Measurements from ENCODE around the gene KRTAP10-9. TPM values are rescaled to one million over a fixed set of nuclear protein-coding genes. Genes with fewer than 3 reads are reported as not detected.

The KRTAP10-9 gene
- total RNA-seq (2013) = not detected
- not detected for polyA plus RNA-seq
- not detected in 2 replicates for polyA minus RNA-seq
- 0 to 0.23 (median 0) reads per million in 11 experiments for total RNA-seq

GRCh38 chr21:44626673-44627143, at the start of gene KRTAP10-9:
Gene KRTAP10-9, plus strand, starts transcription at chr21:44627093. Its CDS starts 79 bp downstream, at chr21:44627172.
- TF ChIP-seq CTCF (IDR thresholded peaks at IDR 0.05) = no peak
- Mint-ChIP-seq H3K27ac (peak within 1 kb of the TSS in 1 of 7 donors; percentile 25), H3K4me1 (no peaks in the 10 kb centered on the region), H3K9me3 (peaks cover 42 to 64% (median 55%) of the 10 kb centered on the region in 7 donors), H3K27me3 (ENCODE audit: low read depth in 3 of 3) (peaks cover 7 to 14% (median 10%) of the 10 kb centered on the region in 3 donors), H3K36me3 (no peaks in the 10 kb centered on the region), H3K4me3 (no peak within 1 kb of the TSS)
- H2AFZ ChIP-seq (ENCODE audit: insufficient read depth, low read depth, low read length, poor library complexity, severe bottlenecking) = no peak within 1 kb of the TSS
- no peak for DNase-seq
- H3K9me3 ChIP-seq (replicated peaks in 1 of 2; ENCODE audit: control insufficient read depth in 1 of 2, insufficient read depth in 1 of 2, low read length in 2 of 2) = peaks cover 38% of the 10 kb centered on the region in 2 donors
- H3K4me2 ChIP-seq (replicated peaks; ENCODE audit: extremely low read depth, low read length, poor library complexity, severe bottlenecking) = no peak within 1 kb of the TSS
- intact Hi-C loops (cut with micrococcal nuclease) = no loop called here
- WGBS (ENCODE audit: insufficient coverage) = 44% methylated on average over 5 of the region's 7 CpGs
- H3K27ac ChIP-seq (ENCODE audit: low read depth in 1 of 2, low read length in 2 of 2) = no peak within 1 kb of the TSS
- no peaks in the 10 kb centered on the region for H3K4me1 ChIP-seq (ENCODE audit: control insufficient read depth in 1 of 2, insufficient read depth in 2 of 2, low read length in 2 of 2)
- H3K4me3 ChIP-seq (replicated peaks in 1 of 3; ENCODE audit: low read depth in 2 of 3, low read length in 3 of 3) = no peak within 1 kb of the TSS
- H3K9ac ChIP-seq (ENCODE audit: insufficient read depth, low read length, poor library complexity, severe bottlenecking) = no peak within 1 kb of the TSS
- no peaks in the 10 kb centered on the region for H3K79me2 ChIP-seq (ENCODE audit: insufficient read depth, low read length)
- H4K20me1 ChIP-seq (ENCODE audit: insufficient read depth, low read length) = no peaks in the 10 kb centered on the region
- no peaks in the 10 kb centered on the region for H3K36me3 ChIP-seq (replicated peaks in 1 of 2; ENCODE audit: control insufficient read depth in 1 of 2, insufficient read depth in 2 of 2, low read length in 2 of 2)
- H3K27me3 ChIP-seq (ENCODE audit: control insufficient read depth in 2 of 2, insufficient read depth in 2 of 2, low read length in 2 of 2) = no peaks in the 10 kb centered on the region

- Histone ChIP-seq H3K4me2 (replicated peaks; ENCODE audit: extremely low read depth, low read length, poor library complexity, severe bottlenecking) (no peak overlapping the region), H3K4me1 (ENCODE audit: control insufficient read depth in 1 of 2, insufficient read depth in 2 of 2, low read length in 2 of 2) (no peaks in the 10 kb centered on the region), H3K27ac (ENCODE audit: low read depth in 1 of 2, low read length in 2 of 2) (no peak overlapping the region), H3K36me3 (replicated peaks in 1 of 2; ENCODE audit: control insufficient read depth in 1 of 2, insufficient read depth in 2 of 2, low read length in 2 of 2) (no peaks in the 10 kb centered on the region), H3K27me3 (ENCODE audit: control insufficient read depth in 2 of 2, insufficient read depth in 2 of 2, low read length in 2 of 2) (peaks cover 0 to 3% of the 10 kb centered on the region in 2 donors), H3K79me2 (ENCODE audit: insufficient read depth, low read length) (no peaks in the 10 kb centered on the region), H3K4me3 (replicated peaks in 1 of 3; ENCODE audit: low read depth in 2 of 3, low read length in 3 of 3) (no peak overlapping the region), H3K9me3 (replicated peaks in 1 of 2; ENCODE audit: control insufficient read depth in 1 of 2, insufficient read depth in 1 of 2, low read length in 2 of 2) (peaks cover 11 to 44% of the 10 kb centered on the region in 2 donors), H4K20me1 (ENCODE audit: insufficient read depth, low read length) (no peaks in the 10 kb centered on the region), H3K9ac (ENCODE audit: insufficient read depth, low read length, poor library complexity, severe bottlenecking) (no peak overlapping the region), H2AFZ (ENCODE audit: insufficient read depth, low read depth, low read length, poor library complexity, severe bottlenecking) (no peak overlapping the region)
- H3K4me1 Mint-ChIP-seq = no peaks in the 10 kb centered on the region
- H3K4me3 Mint-ChIP-seq = no peak overlapping the region
- intact Hi-C loops (cut with micrococcal nuclease) = no loop called here
- H3K9me3 Mint-ChIP-seq = peaks cover 21 to 64% (median 50%) of the 10 kb centered on the region in 7 donors
- no peak for DNase-seq
- TF ChIP-seq CTCF (IDR thresholded peaks at IDR 0.05) = no peak
- H3K27me3 Mint-ChIP-seq (ENCODE audit: low read depth in 3 of 3) = peaks cover 10 to 39% (median 18%) of the 10 kb centered on the region in 3 donors
- WGBS (ENCODE audit: insufficient coverage) = 98% methylated on average over 11 of the region's 17 CpGs
- H3K27ac Mint-ChIP-seq = no peak overlapping the region
- H3K36me3 Mint-ChIP-seq = no peaks in the 10 kb centered on the region
These were observed 48.4 kb upstream of the KRTAP10-9 start for GRCh38 chr21:44578371-44579055.

Measured in CD14-positive monocyte (primary cell).